T-cell (primary cell): ENCODE measurements around the gene BTBD19. TPM values are rescaled to one million over a fixed set of nuclear protein-coding genes. Genes with fewer than 3 reads are reported as not detected.

Experiments
- ATAC-seq, 4 experiments: fragments of 200-7000 bp in 3 of 4; fragments of 150-1000 bp in 1 of 4; cut with Tn5 transposase; replicated peaks in 1 of 4; 1 replicate in 3 of 4; 2 replicates in 1 of 4; pipeline ENCODE4 v1.10.0; 2021; ENCODE audit warnings: moderate library complexity in 3 of 4, mild to moderate bottlenecking in 2 of 4, moderate number of reproducible peaks in 1 of 4
- CTCF ChIA-PET, 2 donors: fragments of 300-600 bp; sonication (Branson Sonifier 250); formaldehyde crosslinking; loops; one replicate each; lab custom pipeline; 2022; ENCODE audit warnings: antibody characterized with exemption in 2 of 2; lab: Charles Lee
- POLR2A ChIA-PET, 2 donors: fragments of 300-600 bp; sonication (Branson Sonifier 250); formaldehyde crosslinking; loops; one replicate each; lab custom pipeline; 2022; ENCODE audit warnings: antibody characterized with exemption in 2 of 2; lab: Charles Lee
- DNase-seq, 35 experiments: peaks; one replicate each; pipeline versions ENCODE4 v3.0.0 to v3.0.0-alpha.2; 2013 to 2023
- H3K27ac ChIP-seq: one replicate; pipeline ENCODE4 v1.5.1; 2013; ENCODE audit warnings: low read length
- H3K27me3 ChIP-seq, 2 experiments: replicated peaks in 1 of 2; 1 replicate in 1 of 2; 2 replicates in 1 of 2; pipeline versions ENCODE4 v1.6.1 to v1.7.0; 2013; ENCODE audit warnings: low read length in 1 of 2, mixed read lengths in 1 of 2; ENCODE audit not compliant: control insufficient read depth in 2 of 2, insufficient read depth in 2 of 2; ENCODE audit errors: extremely low read depth in 1 of 2
- H3K36me3 ChIP-seq, 2 donors: 1 replicate in 1 of 2; 2 replicates in 1 of 2; pipeline versions ENCODE4 v1.6.1 to v1.7.0; 2013; ENCODE audit warnings: low read length in 1 of 2; ENCODE audit not compliant: control insufficient read depth in 2 of 2, insufficient read depth in 1 of 2; ENCODE audit errors: extremely low read depth in 1 of 2
- H3K4me1 ChIP-seq, 2 experiments: 1 replicate in 1 of 2; 2 replicates in 1 of 2; pipeline versions ENCODE4 v1.6.1 to v1.7.0; 2013; ENCODE audit warnings: low read length in 2 of 2, mixed read lengths in 1 of 2; ENCODE audit not compliant: insufficient read depth in 2 of 2, control insufficient read depth in 1 of 2; ENCODE audit errors: extremely low read depth in 1 of 2
- H3K4me3 ChIP-seq, 2 donors: 1 replicate in 1 of 2; 2 replicates in 1 of 2; pipeline versions ENCODE4 v1.5.1 to v1.7.0; 2013; ENCODE audit warnings: mild to moderate bottlenecking in 2 of 2, low read length in 1 of 2, moderate library complexity in 1 of 2; ENCODE audit not compliant: control insufficient read depth in 1 of 2; ENCODE audit errors: extremely low read depth in 1 of 2
- H3K9me3 ChIP-seq: 2 replicates; pipeline ENCODE4 v1.7.0; 2013
- H3K27ac Mint-ChIP-seq, 2 donors: one replicate each; pipeline ENCODE4 v1.8.0; 2020 to 2021; ENCODE audit warnings: mild to moderate bottlenecking in 2 of 2, mixed read lengths in 2 of 2
- H3K27me3 Mint-ChIP-seq, 2 donors: one replicate each; pipeline ENCODE4 v1.8.0; 2021 to 2022; ENCODE audit warnings: mixed read lengths in 2 of 2
- H3K36me3 Mint-ChIP-seq: one replicate; pipeline ENCODE4 v1.8.0; 2021; ENCODE audit warnings: mixed read lengths
- H3K4me1 Mint-ChIP-seq, 3 donors: one replicate each; pipeline ENCODE4 v1.8.0; 2020 to 2022; ENCODE audit warnings: mixed read lengths in 3 of 3, mild to moderate bottlenecking in 1 of 3
- H3K4me3 Mint-ChIP-seq, 3 donors: one replicate each; pipeline ENCODE4 v1.8.0; 2020 to 2022; ENCODE audit warnings: mild to moderate bottlenecking in 3 of 3, mixed read lengths in 3 of 3, moderate library complexity in 3 of 3
- H3K9me3 Mint-ChIP-seq, 3 donors: one replicate each; pipeline ENCODE4 v1.8.0; 2020 to 2022; ENCODE audit warnings: mixed read lengths in 3 of 3
- WGBS: methylation state at CpG from one replicate; pipeline ENCODE4 v1.1.5; 2013; ENCODE audit warnings: missing lambda C conversion rate; ENCODE audit not compliant: insufficient coverage; 5-methylcytosine and 5-hydroxymethylcytosine counted together
- total RNA-seq, 35 experiments: library from RNA in 6 of 35; stranded (reverse) in 6 of 35; fragments of 120-200 nt in 1 of 35; gene quantifications; one replicate each; pipeline versions ENCODE4 v1.2.1 to v1.2.4 and lab custom pipeline; 2013 to 2026

BTBD19 gene
- total RNA-seq, 5 donors from 2014 or later (not counting 1 experiment from before 2014, with no cell fraction given) = 10.1 to 56.7 (median 11.5) TPM

DNA sequence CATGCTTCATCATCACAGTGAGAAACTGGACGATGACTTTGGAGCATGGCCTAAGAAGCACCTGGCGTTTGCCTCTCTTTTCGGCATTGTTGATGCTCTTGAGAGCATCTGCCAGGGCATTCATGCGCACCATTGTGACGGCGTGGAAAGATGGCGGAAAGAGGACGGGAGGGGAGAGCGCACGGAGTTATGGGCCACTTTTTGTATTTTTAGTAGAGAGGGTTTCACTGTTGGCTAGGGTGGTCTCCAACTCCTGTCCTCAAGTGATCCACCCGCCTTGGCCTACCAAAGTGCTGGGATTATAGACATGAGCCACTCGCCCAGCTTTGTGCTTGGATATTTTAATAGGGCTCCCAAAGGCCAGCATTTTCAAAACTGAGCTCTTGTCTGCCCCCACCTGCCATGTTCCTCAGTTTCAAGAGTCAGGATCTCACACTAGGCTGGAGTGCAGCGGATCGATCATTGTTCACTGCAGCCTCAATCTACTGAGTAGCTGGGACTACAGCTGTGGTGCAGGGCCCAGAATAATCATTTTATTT lies 27.7 kb upstream of the BTBD19 start:
- CTCF ChIA-PET = no interaction called here
- Histone ChIP-seq H3K4me1 (peaks cover 24 to 50% of the 10 kb centered on the region in 2 experiments), H3K36me3 (peaks cover 9 to 42% of the 10 kb centered on the region in 2 donors), H3K4me3 (no peak overlapping the region), H3K9me3 (no peaks in the 10 kb centered on the region), H3K27ac (no peak overlapping the region), H3K27me3 (no peaks in the 10 kb centered on the region)
- Mint-ChIP-seq H3K4me1 (peaks cover 43 to 51% (median 49%) of the 10 kb centered on the region in 3 donors), H3K4me3 (no peak overlapping the region), H3K27ac (no peak overlapping the region), H3K27me3 (no peaks in the 10 kb centered on the region), H3K36me3 (peaks cover 35% of the 10 kb centered on the region), H3K9me3 (no peaks in the 10 kb centered on the region)
- POLR2A ChIA-PET = interaction anchor here in 1 of 2 donors (0.6 to 1.0 kb wide), 2 partner anchors 9 to 32 kb away, joined by 4 to 5 read pairs; no protein-coding TSS in a partner anchor
- over 99% methylated on average over 12 of the region's 14 CpGs for WGBS
- DNase-seq (no peak), ATAC-seq (no peak)

DNA sequence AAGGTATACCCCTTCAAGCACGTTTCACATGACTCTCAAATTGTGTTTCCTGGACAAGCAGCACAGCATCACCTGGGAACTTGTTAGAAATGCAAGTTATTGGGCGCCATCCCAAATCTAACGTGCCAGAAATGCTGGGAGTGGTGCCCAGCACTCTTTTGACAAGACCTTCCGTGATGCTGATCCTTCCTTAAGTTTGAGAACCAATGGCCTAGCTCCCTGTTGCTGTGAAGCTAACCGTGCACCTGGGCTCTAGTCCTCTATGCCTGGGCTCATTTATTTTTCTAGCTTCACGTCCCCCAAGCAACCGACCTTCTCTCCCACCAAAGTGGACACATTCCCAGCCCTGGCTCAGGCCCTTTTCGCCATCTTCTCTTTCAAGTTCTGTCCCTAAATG lies 24.6 kb upstream of the BTBD19 start:
- Histone ChIP-seq H3K27me3 (no peaks in the 10 kb centered on the region), H3K9me3 (no peaks in the 10 kb centered on the region), H3K4me1 (peaks cover 15 to 37% of the 10 kb centered on the region in 2 experiments), H3K4me3 (peak overlapping the region in 1 of 2 donors; percentile 35), H3K36me3 (peaks cover 2 to 24% of the 10 kb centered on the region in 2 donors), H3K27ac (peak overlapping the region; percentile 47)
- Mint-ChIP-seq H3K36me3 (peaks cover 17% of the 10 kb centered on the region), H3K27ac (peak overlapping the region; percentile 76 to 83), H3K27me3 (no peaks in the 10 kb centered on the region), H3K4me1 (peaks cover 28 to 32% (median 30%) of the 10 kb centered on the region in 3 donors), H3K9me3 (no peaks in the 10 kb centered on the region), H3K4me3 (peak overlapping the region; percentile 57 to 74 (median 63))
- CTCF ChIA-PET = interaction anchor here in 1 of 2 donors (1.0 to 2.3 kb wide), 3 partner anchors 9 to 520 kb away, joined by 3 to 6 read pairs (median 5); partner anchors contain the start of genes PLK3 and RPS8
- WGBS = 57% methylated on average over 8 of the region's 8 CpGs
- DNase-seq = no peak
- POLR2A ChIA-PET = interaction anchor here in 1 of 2 donors (0.6 to 1.1 kb wide), 3 partner anchors 8 to 39 kb away, joined by 3 to 7 read pairs (median 4); partner anchors contain the start of gene RPS8
- no peak for ATAC-seq

DNA sequence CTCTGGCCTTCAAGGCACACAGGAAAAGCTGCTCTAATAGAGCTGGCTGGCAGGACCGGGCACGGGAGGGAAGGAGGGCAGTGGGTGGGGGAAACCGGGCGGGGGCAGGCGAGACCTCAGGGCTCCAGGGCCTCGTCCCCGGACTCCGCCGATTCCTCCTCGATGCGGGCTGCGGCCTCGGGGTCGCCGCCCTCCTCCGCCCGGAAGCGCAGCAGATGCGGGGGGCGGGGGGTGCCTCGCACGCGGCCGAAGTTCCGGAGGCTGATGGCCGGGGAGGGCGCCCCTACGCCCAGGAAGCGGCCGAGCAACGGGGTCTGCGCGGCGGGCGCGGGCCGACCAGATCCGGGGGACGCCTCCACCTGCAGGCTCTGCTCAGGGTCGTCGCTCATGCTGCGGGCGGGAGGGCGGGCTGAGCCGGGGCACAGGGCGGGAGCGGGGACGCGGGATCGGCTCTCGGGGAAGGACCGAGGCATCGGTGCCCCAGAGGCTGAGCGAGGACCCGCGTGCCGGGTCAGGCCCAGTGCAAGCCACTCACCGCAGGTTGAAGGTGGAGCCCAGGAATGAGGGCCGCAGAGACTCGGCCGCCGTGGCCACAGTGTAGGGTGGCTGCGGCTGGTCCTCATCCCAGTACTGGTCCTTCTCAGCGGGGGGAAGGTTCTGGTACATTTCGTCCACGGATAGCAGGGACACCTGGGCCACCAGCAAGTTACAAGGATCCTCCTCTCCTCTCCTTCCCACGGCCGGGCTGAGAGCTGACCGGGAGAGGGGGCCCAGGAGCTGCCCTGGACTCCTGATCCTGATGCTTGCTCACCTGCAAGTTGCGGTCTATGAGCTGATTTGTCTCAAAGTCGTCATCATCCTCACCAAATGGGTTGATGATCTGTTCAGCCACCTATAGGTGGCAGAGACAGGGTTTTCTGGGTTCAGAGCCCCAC lies 24.0 kb upstream of the BTBD19 start:
- Mint-ChIP-seq H3K27ac (peak overlapping the region; percentile 83 to 85), H3K4me1 (peaks cover 28% of the 10 kb centered on the region in 3 donors), H3K27me3 (no peaks in the 10 kb centered on the region), H3K9me3 (no peaks in the 10 kb centered on the region), H3K4me3 (peak overlapping the region; percentile 66 to 74 (median 69)), H3K36me3 (peaks cover 16% of the 10 kb centered on the region)
- H3K27me3 ChIP-seq = no peaks in the 10 kb centered on the region
- ATAC-seq (peak; percentile 28 to 41 (median 34)), DNase-seq (peak in 6 of 35 experiments; percentile 16 to 57 (median 29))
- ChIA-PET POLR2A (interaction anchor here in 1 of 2 donors (0.6 to 1.1 kb wide), 3 partner anchors 9 to 39 kb away, joined by 3 to 7 read pairs (median 4); partner anchors contain the start of gene RPS8), CTCF (interaction anchor here in 1 of 2 donors (0.9 to 2.3 kb wide), 5 partner anchors 9 to 519 kb away, joined by 3 to 6 read pairs (median 5); partner anchors contain the start of genes EIF2B3, PLK3 and RPS8)
- H3K4me3 ChIP-seq = peak overlapping the region in 1 of 2 donors; percentile 42
- H3K27ac ChIP-seq = peak overlapping the region; percentile 50
- H3K9me3 ChIP-seq = no peaks in the 10 kb centered on the region
- WGBS = 9% methylated on average over 53 of the region's 71 CpGs
- peaks cover 15 to 37% of the 10 kb centered on the region in 2 experiments for H3K4me1 ChIP-seq
- peaks cover 2 to 18% of the 10 kb centered on the region in 2 donors for H3K36me3 ChIP-seq

DNA sequence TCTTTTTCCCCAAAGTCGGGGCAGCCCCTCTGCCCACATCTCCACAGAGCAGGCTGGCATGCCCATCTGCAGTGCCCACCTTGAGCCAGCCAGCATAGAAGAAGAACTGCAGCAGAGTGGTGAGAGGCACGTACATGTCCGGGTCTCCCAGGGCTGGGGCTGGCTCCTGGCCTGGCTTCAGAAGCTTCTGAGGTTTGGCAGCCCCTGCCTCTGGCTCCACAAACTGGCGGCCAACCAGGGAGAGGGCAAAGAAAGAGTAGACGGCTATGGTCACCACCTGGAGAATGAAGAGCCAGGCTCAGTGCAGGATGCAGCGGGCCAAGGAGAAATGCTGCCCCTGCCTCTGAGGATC lies 23.3 kb upstream of the BTBD19 start:
- H3K27ac Mint-ChIP-seq = peak overlapping the region; percentile 67 to 85
- ATAC-seq (peak in 1 of 4 experiments; percentile 1), DNase-seq (no peak)
- peaks cover 28% of the 10 kb centered on the region in 3 donors for H3K4me1 Mint-ChIP-seq
- Histone ChIP-seq H3K4me3 (peak overlapping the region in 1 of 2 donors; percentile 42), H3K27me3 (no peaks in the 10 kb centered on the region), H3K36me3 (peaks cover 2 to 15% of the 10 kb centered on the region in 2 donors), H3K9me3 (no peaks in the 10 kb centered on the region), H3K27ac (peak overlapping the region; percentile 50), H3K4me1 (peaks cover 15 to 37% of the 10 kb centered on the region in 2 experiments)
- ChIA-PET POLR2A (no interaction called here), CTCF (interaction anchor here (0.5 to 2.3 kb wide), 6 partner anchors 10 to 201 kb away, joined by 3 to 6 read pairs (median 4); partner anchors contain the start of genes EIF2B3 (in 1 of the 2), PLK3 (in 1 of the 2) and RPS8 (in 1 of the 2))
- peaks cover 16% of the 10 kb centered on the region for H3K36me3 Mint-ChIP-seq
- 96% methylated on average over 4 of the region's 6 CpGs for WGBS
- H3K27me3 Mint-ChIP-seq = no peaks in the 10 kb centered on the region
- H3K4me3 Mint-ChIP-seq = peak overlapping the region; percentile 66 to 74 (median 69)
- H3K9me3 Mint-ChIP-seq = no peaks in the 10 kb centered on the region

DNA sequence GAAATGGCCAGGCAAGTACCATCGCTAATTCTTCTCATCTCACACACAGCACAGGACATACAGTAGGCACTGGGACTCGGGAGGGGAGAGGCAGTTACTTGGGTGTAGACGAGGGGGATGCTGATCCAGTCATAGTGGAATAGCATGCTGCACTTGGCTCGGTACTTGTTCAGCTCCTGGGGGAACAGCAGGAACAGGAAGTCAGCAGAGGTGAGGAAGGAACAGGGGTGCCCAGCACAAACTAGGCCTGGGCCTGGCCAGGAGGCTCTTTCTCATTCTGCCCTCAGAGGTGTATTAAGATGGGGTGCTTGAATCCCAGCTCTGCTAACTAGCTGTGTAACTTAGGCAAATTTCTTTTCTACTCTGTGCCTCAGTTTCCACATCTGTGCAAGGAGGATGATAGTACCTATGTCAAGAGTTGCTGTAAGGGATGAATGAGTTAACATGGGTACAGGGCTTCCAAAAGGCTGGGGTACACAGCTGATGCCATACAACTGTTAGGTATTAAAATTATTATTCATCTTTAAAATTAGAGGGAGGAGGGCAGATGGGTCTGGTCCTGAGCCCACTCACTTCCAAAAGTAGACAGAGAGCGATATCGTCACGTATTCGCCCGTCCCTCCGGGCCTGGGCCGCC lies 22.7 kb upstream of the BTBD19 start:
- Mint-ChIP-seq H3K4me3 (peak overlapping the region; percentile 64 to 74 (median 69)), H3K27me3 (no peaks in the 10 kb centered on the region), H3K27ac (peak overlapping the region; percentile 78 to 85), H3K36me3 (peaks cover 10% of the 10 kb centered on the region), H3K4me1 (peaks cover 28% of the 10 kb centered on the region in 3 donors), H3K9me3 (no peaks in the 10 kb centered on the region)
- ATAC-seq (peak in 1 of 4 experiments; percentile 7), DNase-seq (no peak)
- no peaks in the 10 kb centered on the region for H3K27me3 ChIP-seq
- ChIA-PET CTCF (interaction anchor here (0.5 to 2.3 kb wide), 7 partner anchors 10 to 518 kb away, joined by 3 to 7 read pairs (median 3); partner anchors contain the start of genes EIF2B3 (in 1 of the 2), PLK3 (in 1 of the 2) and RPS8 (in 1 of the 2)), POLR2A (no interaction called here)
- H3K4me3 ChIP-seq = peak overlapping the region; percentile 64 to 66
- H3K4me1 ChIP-seq = peaks cover 15 to 37% of the 10 kb centered on the region in 2 experiments
- no peaks in the 10 kb centered on the region for H3K9me3 ChIP-seq
- H3K27ac ChIP-seq = peak overlapping the region; percentile 60
- 37% methylated on average over 8 of the region's 11 CpGs for WGBS
- peaks cover 2 to 11% of the 10 kb centered on the region in 2 donors for H3K36me3 ChIP-seq
